IPS-11a (cell line): Measurements from ENCODE around the gene CREG2.
"Not testable (repeated sequence)": the region's sequence is repeated elsewhere in the genome, so short reads cannot be mapped to it uniquely, and the experiment has no call there.

Experiments
- H3K4me3 ChIP-seq: one replicate; pipeline ENCODE4 v1.5.1; 2013; ENCODE audit warnings: low read depth, low read length, control low read depth

Gene CREG2

DNA sequence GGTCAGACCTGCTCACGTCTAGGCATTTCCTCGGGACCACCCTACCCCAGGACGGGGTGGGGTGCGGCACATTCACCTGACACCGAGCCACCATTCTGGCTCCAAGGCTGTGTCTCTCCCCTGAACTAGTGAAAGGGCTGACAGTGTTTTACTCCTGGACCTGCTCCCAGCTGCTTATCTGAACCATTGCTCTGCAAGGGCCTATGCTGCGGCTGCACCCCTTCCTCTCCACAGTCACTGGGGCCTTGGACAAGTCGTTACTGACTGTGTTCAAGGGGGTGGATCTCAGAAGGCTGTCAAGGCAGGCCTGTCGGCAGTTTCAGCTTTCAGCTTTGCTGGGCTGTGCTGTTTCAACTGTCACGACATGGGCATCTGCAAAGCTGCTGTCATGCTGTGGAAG lies 11.7 kb downstream of the CREG2 start:
- no peak overlapping the region for H3K4me3 ChIP-seq

DNA sequence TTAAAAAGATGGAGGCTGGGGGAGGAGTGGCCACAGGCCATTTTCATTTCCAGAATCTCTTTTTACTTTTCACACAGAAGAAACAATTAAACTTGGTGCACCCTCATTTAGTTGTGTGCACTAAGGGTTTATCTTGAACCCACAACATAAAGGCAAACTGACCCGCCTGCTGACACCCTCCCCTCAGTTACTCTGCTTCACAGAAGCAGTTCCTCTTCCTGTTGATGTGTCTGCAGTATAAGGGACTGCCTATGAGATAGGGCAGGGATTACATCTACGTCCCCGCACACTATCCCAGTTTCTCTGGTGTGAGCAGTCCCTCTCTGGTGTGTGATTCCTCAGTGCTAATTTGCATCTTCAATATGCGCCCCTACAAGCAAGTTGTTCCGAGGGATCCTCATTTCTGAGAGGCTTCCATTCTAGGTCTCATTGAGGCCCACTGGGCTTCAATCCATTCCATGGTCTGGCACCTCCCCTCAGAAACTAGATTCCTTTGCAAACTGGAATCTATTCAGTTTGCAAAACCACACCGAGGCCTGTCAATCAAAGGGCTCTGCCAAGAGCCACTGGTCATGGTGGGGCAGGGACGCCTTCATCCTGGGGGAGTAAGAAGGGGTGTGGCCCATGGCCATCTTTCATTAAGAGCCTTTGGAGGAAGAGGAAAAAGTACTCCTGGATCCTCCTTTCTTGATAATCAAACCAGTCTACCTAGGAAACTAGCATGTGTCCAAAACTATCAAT lies 12.3 kb downstream of the CREG2 start:
- no peak overlapping the region for H3K4me3 ChIP-seq

DNA sequence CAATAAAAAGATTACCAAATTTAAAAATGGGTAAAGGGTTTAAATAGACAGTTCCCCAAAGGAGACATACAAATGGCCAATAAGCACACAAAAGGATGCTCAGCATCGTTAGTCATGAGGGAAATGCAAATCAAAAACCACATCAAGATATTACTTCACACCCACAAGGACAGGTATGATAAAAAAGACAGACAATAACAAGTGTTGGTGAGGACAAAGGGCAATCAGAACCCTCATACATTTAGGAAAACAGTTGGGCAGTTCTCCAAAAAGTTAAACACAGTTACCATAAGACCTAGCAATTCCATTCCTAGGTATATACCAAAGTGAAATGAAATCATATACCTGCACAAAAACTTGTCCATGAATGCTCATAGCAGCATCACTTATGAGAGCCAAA lies 14.5 kb downstream of the CREG2 start:
- no peak overlapping the region for H3K4me3 ChIP-seq

DNA sequence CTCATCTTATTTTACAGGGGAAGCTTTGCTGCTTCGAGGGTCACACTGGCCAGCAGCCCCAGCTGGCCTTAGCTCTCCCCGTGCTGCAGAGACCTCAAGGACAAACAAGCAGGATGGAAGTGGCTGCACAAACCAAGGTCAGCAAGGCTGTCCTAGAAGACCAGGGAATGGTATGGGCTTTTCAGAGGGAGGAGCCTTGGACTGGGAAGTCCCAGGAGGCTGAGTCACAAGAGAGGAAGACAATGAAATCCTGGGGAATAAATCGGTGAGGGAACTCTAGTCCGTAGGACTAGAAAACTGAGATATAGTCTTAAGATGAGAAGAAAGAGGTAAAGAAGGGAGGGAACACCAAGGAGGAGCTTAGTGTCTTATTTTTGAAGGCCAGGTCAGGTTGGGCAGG lies 15.7 kb downstream of the CREG2 start:
- H3K4me3 ChIP-seq = no peak overlapping the region

DNA sequence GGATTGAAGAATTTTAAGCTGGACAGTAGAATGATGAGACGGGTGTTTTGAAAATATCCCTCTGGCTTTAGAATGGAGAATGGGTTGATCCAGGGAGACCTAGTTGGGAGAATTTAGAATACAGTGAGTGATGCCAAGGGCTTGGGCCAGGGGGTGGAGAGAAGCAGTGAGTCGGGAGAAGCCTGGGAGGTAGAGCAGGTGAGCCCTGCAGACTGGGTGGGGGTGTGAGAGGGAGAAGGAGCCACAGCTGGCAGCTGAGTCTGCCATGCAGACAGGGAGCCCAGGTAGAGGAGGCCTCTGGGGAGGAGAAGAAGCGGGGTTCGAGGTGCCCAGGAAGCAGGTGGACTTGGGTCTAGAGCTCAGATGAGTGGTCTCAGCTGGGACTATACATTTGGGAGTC lies 18.2 kb downstream of the CREG2 start:
- no peak overlapping the region for H3K4me3 ChIP-seq

DNA sequence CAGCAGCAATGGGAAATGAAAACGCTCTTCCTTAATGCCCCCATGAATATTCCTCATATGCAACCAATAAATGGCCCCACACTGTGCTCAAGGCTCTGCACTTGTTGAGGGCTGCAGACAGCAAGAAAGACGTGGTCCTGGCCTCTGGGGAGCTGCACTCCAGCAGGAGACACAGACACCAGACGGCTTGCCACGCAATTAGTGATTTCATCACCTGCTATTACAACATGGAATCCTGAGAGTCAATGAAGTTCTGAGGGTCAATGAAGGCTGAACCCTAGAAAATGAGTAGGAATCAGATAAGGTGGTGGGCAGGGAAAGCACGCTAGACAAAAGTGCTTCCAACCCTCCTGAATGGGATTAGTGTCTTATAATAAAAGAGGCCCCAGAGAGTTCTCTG lies 18.9 kb downstream of the CREG2 start:
- H3K4me3 ChIP-seq = no peak overlapping the region

DNA sequence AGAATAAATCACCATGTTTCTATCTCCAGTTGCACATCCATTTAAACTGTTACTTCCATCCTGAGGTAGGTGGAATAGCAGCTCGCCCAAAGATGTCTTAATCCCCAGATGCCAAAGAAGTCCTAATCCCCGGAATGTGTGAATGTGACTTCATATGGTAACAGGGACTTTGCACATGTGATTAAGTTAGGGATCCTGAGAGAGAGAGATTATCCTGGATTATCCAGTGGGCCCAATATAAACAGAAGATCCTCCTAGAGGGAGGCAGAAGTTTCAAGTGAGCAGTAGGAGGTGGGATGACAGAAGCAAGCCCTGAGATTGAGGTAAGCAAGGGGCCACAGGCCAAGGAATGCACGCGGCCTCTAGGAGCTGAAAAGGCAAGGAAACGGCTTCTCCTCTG lies 19.8 kb downstream of the CREG2 start:
- H3K4me3 ChIP-seq = no peak overlapping the region

DNA sequence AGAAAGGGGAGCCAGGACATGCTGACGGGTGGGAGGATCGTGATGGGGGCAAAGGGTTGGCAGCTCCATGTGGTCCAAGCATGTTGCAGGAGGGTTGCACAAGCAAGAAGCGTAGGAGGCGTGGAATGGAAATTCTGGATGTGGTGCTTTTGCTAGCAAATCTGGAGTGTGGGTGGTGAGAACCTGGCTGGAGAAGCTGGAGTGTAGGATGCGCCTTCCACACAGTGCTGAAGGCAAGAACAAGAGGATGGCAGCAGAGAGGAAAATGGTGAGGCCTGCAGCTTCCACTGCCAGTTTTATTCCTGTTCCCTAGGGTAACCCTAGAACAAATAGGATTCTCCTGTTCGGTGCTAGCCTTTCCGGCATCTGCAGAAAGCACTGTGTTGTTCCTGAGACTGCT lies 22.4 kb downstream of the CREG2 start:
- no peak overlapping the region for H3K4me3 ChIP-seq

DNA sequence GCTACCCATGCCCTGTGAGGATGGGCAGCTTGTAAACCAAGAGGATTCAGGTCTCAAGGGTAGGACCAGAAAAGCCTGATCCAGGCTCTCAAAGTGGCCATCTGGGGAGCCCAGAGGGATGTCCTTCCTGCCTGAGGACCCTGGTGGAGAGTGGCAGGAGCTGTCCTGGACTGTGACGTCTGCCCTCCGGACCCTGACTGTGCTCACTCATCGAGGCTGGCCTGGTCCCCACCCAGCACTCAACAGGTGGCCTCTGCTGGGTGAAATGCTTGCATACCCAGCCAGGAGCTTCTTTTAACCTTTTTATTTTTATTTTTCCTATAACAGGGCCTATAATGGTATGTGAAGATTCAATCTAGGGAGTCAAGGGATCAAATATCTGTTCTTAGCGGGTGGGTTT lies 24.5 kb downstream of the CREG2 start:
- no peak overlapping the region for H3K4me3 ChIP-seq

DNA sequence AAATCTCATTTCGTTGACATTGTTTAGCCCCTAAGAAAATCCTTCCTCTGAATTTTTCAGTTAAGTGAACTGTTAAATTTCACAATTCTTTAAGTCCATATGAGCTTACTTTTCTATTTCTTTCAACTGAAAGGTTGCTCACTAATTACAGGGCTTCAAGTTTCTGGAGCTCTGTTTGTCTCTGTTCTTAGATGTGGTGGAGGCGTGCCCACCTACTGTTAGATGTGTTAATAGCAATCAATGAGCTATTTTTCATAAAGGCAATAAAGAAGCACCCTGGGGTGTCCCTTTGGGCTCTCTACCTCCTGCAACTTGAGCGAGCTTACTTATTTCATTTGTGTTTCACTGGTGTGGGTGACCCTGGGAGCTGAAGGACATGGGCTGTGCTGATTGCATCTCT lies 25.0 kb downstream of the CREG2 start:
- no peak overlapping the region for H3K4me3 ChIP-seq

DNA sequence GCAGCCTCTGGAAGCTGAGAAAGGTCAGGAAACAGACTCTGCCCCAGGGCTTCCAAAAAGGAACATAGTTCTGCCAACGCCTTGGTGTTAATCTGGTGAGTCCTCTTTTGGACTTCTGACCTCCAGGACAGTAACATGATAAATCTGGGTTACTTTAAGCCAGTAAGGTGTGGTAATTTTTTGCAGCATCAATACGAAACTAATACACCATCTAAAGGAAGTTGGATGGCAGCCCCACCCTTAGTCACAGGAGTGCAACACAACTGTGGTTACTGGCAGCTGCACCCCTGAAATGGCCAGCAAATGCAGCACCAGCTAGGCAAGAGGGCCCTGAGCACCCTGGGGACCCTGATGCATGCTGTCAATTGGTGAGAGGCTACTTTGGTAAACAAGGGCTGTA lies 25.8 kb downstream of the CREG2 start:
- no peak overlapping the region for H3K4me3 ChIP-seq

DNA sequence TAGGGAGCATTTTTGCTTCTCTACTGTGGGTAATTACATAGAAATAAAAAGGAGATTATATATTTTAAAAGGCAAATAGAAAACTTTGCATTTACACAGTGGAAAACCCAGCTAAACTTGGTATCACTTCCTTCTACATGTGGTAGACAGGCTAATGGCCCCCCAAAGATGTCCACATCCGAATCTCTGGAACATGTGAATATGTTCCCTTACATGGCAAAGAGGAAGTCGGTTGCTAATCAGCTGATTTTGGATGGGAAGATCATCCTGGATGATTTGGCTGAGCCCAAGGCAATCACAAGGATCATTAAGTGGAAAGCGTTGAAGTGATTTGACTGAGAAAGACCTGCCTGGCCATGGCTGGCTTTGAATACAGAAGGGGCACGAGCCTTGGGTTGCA lies 26.2 kb downstream of the CREG2 start:
- H3K4me3 ChIP-seq = no peak overlapping the region

DNA sequence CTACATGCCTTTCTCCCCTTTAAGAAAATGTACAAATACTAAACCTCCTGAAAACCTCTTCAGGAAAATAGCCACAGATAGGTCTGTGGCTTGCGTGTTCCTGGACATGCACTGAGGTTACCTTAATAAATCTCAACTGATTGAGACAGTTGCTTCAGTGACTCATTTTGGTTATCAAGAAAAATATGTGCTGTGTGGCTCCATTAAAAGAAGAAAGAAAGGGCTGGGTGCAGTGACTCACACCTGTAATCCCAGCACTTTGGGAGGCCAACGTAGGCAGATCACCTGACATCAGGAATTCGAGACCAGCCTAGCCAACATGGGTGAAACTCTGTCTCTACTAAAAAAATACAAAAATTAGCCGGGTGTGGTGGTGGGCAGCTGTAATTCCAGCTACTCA lies 27.1 kb downstream of the CREG2 start:
- no peak overlapping the region for H3K4me3 ChIP-seq

DNA sequence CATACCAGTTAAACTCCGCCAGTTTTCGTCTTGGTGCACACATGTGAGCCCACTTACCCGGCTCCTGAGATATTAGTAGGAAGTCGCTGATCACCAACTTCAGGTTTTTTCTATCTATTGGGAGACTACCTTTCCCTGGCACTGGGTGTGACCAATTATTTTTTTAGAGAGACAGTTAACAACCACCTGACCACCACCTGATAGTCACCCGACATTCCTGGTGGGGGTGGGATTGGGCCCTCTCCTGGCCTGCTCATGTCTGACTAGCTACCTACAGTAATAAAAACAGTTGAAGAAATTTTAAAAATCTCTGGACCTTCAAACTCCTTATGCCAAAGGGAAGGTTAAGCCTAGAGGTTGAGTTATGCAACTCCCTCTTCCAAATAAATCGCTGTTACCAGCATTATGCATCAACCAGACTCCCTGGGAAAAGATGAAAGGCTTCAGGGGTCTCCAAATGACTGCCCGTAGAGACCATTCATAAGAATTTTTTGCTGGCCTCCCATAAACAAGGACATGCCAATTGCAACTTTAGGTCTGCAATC lies 27.8 kb downstream of the CREG2 start:
- no peak overlapping the region for H3K4me3 ChIP-seq

DNA sequence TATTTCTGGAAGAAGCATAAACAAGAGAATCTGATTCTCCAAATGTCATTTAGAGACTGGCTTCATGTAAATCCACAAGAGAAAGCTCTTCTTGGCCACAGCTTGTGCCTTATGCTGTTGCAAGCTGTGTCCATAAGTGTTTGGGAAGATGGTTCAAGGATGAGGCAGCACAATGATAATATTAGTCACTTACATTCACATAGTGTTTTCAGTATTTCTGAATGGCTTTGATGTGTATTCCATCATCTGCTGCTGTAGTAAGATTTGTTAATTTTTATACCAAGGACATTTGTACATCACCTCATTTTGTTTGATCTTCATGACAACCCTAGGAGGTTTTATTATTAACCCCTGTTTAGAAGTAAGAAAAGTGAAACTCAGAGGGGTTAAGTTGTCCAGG lies 29.9 kb downstream of the CREG2 start:
- H3K4me3 ChIP-seq = no peak overlapping the region

DNA sequence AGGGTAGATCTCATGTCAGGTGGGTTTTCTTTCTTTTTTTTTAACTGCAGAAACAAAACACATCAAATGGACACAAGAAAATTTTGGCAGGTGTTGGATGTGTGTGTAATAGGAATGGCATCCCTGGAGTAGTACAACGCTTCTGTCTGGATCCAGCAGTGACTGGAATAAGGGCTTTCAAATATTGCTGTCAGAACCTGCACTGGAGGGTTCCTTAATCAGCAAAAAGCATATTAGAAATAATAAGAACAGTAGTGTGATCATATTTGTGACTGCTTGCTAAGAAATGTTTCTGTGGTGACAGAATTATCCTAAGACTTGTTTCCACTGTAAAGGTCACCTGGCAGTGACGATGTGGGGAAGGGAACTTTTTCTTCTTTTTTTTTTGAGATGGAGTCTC lies 30.8 kb downstream of the CREG2 start:
- no peak overlapping the region for H3K4me3 ChIP-seq

DNA sequence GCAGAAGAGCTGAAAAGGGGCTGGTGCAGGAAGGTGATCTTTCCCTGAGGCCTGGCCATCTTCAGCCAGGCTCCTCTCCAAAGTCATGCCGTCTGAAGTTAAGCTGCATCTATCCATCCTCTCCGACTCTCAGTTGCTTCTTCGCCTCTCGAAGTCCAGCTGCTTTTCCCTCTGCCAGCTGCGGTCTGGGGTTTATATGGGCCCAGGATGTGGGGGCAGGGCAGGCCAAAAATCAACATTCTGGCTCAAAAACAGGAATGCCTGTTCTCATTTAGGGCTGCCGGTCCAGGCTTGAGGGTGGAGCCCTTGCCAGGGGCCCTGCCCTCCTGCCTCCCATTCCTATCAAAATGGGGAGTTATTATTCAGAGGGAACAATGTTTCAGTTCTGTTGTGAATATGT lies 31.2 kb downstream of the CREG2 start:
- no peak overlapping the region for H3K4me3 ChIP-seq

DNA sequence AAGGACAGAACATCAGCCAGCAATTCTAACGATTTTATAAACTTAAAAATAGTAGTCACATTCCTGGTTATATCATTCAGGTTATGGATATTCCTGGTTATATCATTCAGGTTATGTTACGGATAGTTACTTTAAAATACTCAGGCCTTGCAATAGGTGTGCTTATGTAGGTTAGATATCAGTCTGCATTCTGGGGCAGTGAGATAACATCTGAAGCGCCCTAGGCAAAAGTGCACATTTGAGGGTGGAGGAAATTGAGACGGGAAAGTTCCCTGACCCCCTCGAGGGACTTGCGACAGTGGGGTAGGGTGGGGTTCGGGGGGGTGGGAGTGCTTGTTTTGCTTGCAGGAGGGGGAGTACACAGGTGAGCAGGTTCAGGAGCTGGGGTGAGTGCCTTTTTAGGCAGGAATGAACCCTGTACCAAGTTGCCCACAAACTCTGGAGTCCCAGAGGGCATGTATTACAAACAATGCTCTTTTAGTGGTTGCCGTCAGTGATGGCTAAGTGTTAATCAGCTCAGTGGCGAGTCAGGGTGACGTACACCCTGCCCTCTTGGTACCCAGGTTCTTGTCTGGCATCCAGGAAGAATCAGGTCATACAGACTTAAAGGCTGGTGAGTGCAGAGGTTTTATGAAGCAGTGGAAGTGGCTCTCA lies 31.8 kb downstream of the CREG2 start:
- H3K4me3 ChIP-seq = no peak overlapping the region

DNA sequence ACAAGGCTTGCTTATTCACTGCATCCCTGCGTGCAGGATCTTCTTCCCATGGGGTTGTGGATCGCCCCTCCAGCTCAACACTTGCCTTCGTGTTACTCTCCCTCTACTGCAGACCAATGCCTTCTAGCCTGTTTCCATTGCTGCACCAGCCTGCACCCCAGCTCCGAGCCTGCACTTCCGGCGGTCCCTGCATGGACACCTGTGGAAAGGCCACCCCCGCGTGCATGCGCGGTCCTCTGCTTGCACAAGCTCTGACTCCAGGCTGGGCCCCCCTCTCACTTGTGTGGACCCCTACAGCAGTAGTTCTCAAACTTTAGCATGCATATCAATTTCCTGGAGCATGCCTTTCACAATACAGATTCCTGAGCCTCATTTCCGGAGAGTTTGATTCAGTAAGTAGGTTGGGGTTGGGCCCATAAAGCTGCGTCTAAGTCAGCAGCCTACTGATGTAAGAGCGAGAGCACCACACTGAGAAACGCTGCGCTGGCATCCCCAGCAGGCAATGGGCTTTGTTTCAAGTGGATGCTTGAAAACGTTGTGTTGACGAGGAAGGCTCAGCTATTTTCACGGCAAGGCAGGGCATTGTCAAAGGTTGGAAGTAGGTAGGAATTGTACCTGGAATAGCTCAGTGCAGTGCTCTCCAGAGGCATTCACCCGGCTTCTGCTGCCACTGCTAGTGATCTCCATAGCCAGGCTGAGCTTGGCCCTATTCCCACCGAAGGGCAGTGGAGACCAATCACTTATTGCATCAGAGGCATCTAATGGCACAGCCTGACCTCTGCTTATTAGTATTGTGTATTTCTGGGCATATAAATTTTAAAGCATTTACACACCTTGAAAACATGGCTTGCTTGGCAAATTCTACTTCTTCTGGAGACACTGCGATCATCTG lies 32.6 kb downstream of the CREG2 start:
- no peak overlapping the region for H3K4me3 ChIP-seq

DNA sequence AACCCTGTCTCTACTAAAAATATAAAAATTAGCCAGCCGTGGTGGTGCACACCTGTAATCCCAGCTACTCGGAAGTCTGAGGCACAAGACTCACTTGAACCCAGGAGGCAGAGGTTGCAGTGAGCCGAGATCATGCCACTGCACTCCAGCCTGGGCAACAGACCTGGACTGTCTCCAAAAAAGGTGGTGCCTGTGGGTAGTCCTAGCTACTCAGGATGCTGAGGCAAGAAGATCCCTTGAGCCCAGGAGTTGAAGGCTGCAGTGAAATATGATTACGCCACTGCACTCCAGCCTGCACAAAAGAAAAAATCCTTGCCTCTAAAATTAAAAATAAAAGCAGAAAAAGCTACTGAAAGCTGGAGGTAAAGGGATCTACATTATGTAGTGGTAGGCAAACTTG lies 34.7 kb downstream of the CREG2 start:
- H3K4me3 ChIP-seq = not testable (repeated sequence)

DNA sequence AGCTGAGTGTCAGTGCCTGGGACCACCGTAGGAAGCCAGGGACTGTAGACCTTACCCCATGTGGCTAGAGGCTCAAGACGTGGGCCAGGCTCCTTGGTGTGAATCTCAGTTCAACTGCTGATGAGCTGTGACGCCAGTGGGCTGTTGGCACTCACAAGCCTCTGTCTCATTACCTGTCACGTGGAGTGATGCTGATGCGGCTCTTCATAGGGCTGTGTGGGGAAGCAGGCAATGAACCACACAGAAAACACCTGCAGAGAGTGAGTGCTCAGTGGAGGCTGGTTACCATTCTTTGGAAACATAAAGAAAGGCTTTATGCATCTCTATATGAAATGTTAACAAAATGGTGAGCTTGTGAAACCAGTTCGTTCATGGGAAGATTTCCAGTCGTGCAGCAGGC lies 36.1 kb downstream of the CREG2 start:
- H3K4me3 ChIP-seq = no peak overlapping the region
